ENCODE measurements around the gene CGA. TPM values are rescaled to one million over a fixed set of nuclear protein-coding genes. Genes with fewer than 3 reads are reported as not detected.
A peak's percentile ranks its signal among the peaks of the same experiment; 100 is the strongest.
"Not testable (repeated sequence)": the region's sequence is repeated elsewhere in the genome, so short reads cannot be mapped to it uniquely, and the experiment has no call there.

The CGA gene
- not detected in 3 replicates for polyA plus RNA-seq
- not detected for polyA plus RNA-seq (2011; ENCODE audit: low read depth)
- polyA plus RNA-seq (2011; cell fraction: cytosol; rRNA removed): 0.07 TPM in 1 of 2 replicates, not detected in the other
- not detected in 2 replicates for polyA plus RNA-seq (2011; cell fraction: nucleus; rRNA removed)
- 0.56 TPM in 1 of 2 replicates, not detected in the other for polyA plus RNA-seq (2012; ENCODE audit: low replicate concordance)
- not detected in 3 replicates for polyA minus RNA-seq
- 19.4 TPM for polyA minus RNA-seq (2011; cell fraction: cytosol; rRNA and poly(A)+ RNA removed)
- 2.0 and 4.7 TPM in 2 replicates for polyA minus RNA-seq (2011; cell fraction: nucleus; rRNA and poly(A)+ RNA removed)

DNA sequence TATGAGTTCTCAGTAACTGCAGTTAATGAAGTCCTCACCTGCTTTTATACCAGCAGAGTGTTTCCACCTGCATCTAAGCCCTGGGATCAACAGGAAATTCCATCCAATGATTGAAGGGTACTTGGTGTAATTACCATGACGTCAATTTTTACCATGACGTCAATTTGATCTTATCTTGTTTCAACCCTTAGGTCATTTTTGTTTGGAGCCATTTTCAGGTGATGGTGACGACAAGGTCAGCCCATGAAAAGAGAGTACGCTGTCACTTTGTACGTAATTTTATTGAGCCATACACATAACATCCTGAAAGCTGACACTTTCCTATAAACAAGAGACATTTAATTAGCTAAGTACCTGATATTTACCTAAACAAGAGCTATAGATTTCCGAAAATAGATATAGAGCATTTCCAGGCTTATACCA is at the start of gene CGA:
CGA (minus strand) TSS at position 20 of the 423 bp plus-strand sequence. CDS start 6,906 bp downstream, outside the sequence.
- H3K4me2 ChIP-seq (ENCODE audit: control insufficient read depth, extremely low read depth, insufficient read depth, low read depth, low read length): no peak within 1 kb of the TSS
- no peaks in the 10 kb centered on the region for H3K9me3 ChIP-seq (ENCODE audit: control insufficient read depth, low read depth, low read length)
- peaks cover 4% of the 10 kb centered on the region for H3K27me3 ChIP-seq (ENCODE audit: control insufficient read depth, extremely low read depth, insufficient read depth, low read length)
- DNase-seq (ENCODE audit: low read depth, low spot score): no peak
- no peak within 1 kb of the TSS for H3K9ac ChIP-seq (ENCODE audit: control insufficient read depth, extremely low read depth, insufficient read depth, low read length)
- no peak within 1 kb of the TSS for H3K27ac ChIP-seq (ENCODE audit: control insufficient read depth, insufficient read depth, low read length)
- no peaks in the 10 kb centered on the region for H3K79me2 ChIP-seq (ENCODE audit: control insufficient read depth, insufficient read depth, low read length)
- H3K4me3 ChIP-seq (ENCODE audit: control insufficient read depth in 2 of 3, extremely low read depth in 1 of 3, insufficient read depth in 2 of 3, low read depth in 1 of 3, low read length in 3 of 3): no peak within 1 kb of the TSS
- H2AFZ ChIP-seq (ENCODE audit: control insufficient read depth, low read length): no peak within 1 kb of the TSS
- H3K36me3 ChIP-seq (ENCODE audit: control insufficient read depth in 2 of 2, extremely low read depth in 1 of 2, insufficient read depth in 2 of 2, low read length in 2 of 2): no peaks in the 10 kb centered on the region
- no peaks in the 10 kb centered on the region for H4K20me1 ChIP-seq (ENCODE audit: control insufficient read depth, extremely low read depth, insufficient read depth, low read length)
- H3K9me1 ChIP-seq (ENCODE audit: control insufficient read depth, extremely low read depth, insufficient read depth, low read length): no peaks in the 10 kb centered on the region
- H3K4me1 ChIP-seq (ENCODE audit: control insufficient read depth, extremely low read depth, insufficient read depth, low read length): peaks cover 4% of the 10 kb centered on the region
- TF ChIP-seq, protein P1, sequence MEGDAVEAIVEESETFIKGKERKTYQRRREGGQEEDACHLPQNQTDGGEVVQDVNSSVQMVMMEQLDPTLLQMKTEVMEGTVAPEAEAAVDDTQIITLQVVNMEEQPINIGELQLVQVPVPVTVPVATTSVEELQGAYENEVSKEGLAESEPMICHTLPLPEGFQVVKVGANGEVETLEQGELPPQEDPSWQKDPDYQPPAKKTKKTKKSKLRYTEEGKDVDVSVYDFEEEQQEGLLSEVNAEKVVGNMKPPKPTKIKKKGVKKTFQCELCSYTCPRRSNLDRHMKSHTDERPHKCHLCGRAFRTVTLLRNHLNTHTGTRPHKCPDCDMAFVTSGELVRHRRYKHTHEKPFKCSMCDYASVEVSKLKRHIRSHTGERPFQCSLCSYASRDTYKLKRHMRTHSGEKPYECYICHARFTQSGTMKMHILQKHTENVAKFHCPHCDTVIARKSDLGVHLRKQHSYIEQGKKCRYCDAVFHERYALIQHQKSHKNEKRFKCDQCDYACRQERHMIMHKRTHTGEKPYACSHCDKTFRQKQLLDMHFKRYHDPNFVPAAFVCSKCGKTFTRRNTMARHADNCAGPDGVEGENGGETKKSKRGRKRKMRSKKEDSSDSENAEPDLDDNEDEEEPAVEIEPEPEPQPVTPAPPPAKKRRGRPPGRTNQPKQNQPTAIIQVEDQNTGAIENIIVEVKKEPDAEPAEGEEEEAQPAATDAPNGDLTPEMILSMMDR (optimal IDR thresholded peaks at IDR 0.05 in 1 of 3, IDR thresholded peaks at IDR 0.05 in 1 of 3, conservative IDR thresholded peaks at IDR 0.05 in 1 of 3; ENCODE audit: extremely low read depth in 1 of 3, insufficient read depth in 2 of 3, low read length in 3 of 3): no peak
- TF ChIP-seq EZH2 (IDR thresholded peaks at IDR 0.05; ENCODE audit: low read length): no peak
- dilution Hi-C loops (cut with MboI; ENCODE audit: extremely low pct_ligation_motif_present, low sequenced_read_pairs): no loop called here
- FAIRE-seq: no peak

DNA sequence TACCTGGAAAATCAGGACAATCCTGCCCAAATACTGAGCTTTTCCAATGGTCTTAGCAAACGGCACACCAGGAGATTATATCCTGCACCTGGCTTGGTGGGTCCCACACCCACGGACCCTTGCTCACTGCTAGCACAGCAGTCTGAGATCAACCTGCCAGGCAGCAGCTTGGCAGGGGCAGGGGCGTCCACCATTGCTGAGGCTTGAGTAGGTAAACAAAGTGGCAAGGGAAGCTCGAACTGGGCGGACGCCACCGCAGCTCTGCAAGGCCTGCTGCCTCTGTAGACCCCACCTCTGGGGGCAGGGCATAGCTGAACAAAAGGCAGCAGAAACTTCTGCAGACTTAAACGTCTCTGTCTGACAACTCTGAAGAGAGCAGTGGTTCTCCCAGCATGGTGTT is 45.0 kb upstream of the CGA start:
- H3K9me1 ChIP-seq (ENCODE audit: control insufficient read depth, extremely low read depth, insufficient read depth, low read length); H3K36me3 ChIP-seq (ENCODE audit: control insufficient read depth in 2 of 2, extremely low read depth in 1 of 2, insufficient read depth in 2 of 2, low read length in 2 of 2); FAIRE-seq; H3K79me2 ChIP-seq (ENCODE audit: control insufficient read depth, insufficient read depth, low read length); H2AFZ ChIP-seq (ENCODE audit: control insufficient read depth, low read length); H3K27me3 ChIP-seq (ENCODE audit: control insufficient read depth, extremely low read depth, insufficient read depth, low read length); H3K4me2 ChIP-seq (ENCODE audit: control insufficient read depth, extremely low read depth, insufficient read depth, low read depth, low read length); H3K4me3 ChIP-seq (ENCODE audit: control insufficient read depth in 2 of 3, extremely low read depth in 1 of 3, insufficient read depth in 2 of 3, low read depth in 1 of 3, low read length in 3 of 3); H3K4me1 ChIP-seq (ENCODE audit: control insufficient read depth, extremely low read depth, insufficient read depth, low read length); H3K9me3 ChIP-seq (ENCODE audit: control insufficient read depth, low read depth, low read length); DNase-seq (ENCODE audit: low read depth, low spot score); H3K27ac ChIP-seq (ENCODE audit: control insufficient read depth, insufficient read depth, low read length); H3K9ac ChIP-seq (ENCODE audit: control insufficient read depth, extremely low read depth, insufficient read depth, low read length); dilution Hi-C loops (cut with MboI; ENCODE audit: extremely low pct_ligation_motif_present, low sequenced_read_pairs); H4K20me1 ChIP-seq (ENCODE audit: control insufficient read depth, extremely low read depth, insufficient read depth, low read length): not testable (repeated sequence)

DNA sequence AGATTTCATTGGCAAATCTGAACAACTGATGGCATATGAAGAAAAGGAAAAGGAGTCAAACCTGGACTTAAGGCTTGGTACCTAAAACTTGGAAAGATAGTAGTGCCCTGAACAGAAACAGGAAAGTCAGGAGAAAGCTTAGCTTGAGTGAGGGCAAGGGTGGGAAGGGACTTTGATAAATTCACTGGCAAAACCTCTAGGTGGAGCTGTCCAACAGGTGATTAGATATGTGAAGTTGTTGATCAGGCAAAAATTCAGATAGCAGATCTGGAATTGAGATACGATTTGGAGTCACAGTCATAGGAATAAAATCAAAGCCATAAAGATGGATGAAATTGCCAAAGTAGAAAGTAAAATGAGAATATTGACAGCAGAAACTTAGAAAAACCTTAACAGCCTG is 44.3 kb upstream of the CGA start:
- H3K27ac ChIP-seq (ENCODE audit: control insufficient read depth, insufficient read depth, low read length): no peak overlapping the region
- H3K9ac ChIP-seq (ENCODE audit: control insufficient read depth, extremely low read depth, insufficient read depth, low read length): no peak overlapping the region
- FAIRE-seq (peak; percentile 95), DNase-seq (ENCODE audit: low read depth, low spot score) (no peak)
- no peaks in the 10 kb centered on the region for H4K20me1 ChIP-seq (ENCODE audit: control insufficient read depth, extremely low read depth, insufficient read depth, low read length)
- dilution Hi-C loops (cut with MboI; ENCODE audit: extremely low pct_ligation_motif_present, low sequenced_read_pairs): no loop called here
- no peaks in the 10 kb centered on the region for H3K9me3 ChIP-seq (ENCODE audit: control insufficient read depth, low read depth, low read length)
- no peaks in the 10 kb centered on the region for H3K36me3 ChIP-seq (ENCODE audit: control insufficient read depth in 2 of 2, extremely low read depth in 1 of 2, insufficient read depth in 2 of 2, low read length in 2 of 2)
- no peaks in the 10 kb centered on the region for H3K27me3 ChIP-seq (ENCODE audit: control insufficient read depth, extremely low read depth, insufficient read depth, low read length)
- H2AFZ ChIP-seq (ENCODE audit: control insufficient read depth, low read length): no peak overlapping the region
- H3K9me1 ChIP-seq (ENCODE audit: control insufficient read depth, extremely low read depth, insufficient read depth, low read length): no peaks in the 10 kb centered on the region
- no peak overlapping the region for H3K4me3 ChIP-seq (ENCODE audit: control insufficient read depth in 2 of 3, extremely low read depth in 1 of 3, insufficient read depth in 2 of 3, low read depth in 1 of 3, low read length in 3 of 3)
- TF ChIP-seq EZH2 (IDR thresholded peaks at IDR 0.05; ENCODE audit: low read length): no peak
- TF ChIP-seq, protein P1 (optimal IDR thresholded peaks at IDR 0.05 in 1 of 3, IDR thresholded peaks at IDR 0.05 in 1 of 3, conservative IDR thresholded peaks at IDR 0.05 in 1 of 3; ENCODE audit: extremely low read depth in 1 of 3, insufficient read depth in 2 of 3, low read length in 3 of 3): peak; percentile 68 to 72 (median 71)
- no peak overlapping the region for H3K4me2 ChIP-seq (ENCODE audit: control insufficient read depth, extremely low read depth, insufficient read depth, low read depth, low read length)
- H3K4me1 ChIP-seq (ENCODE audit: control insufficient read depth, extremely low read depth, insufficient read depth, low read length): no peaks in the 10 kb centered on the region
- no peaks in the 10 kb centered on the region for H3K79me2 ChIP-seq (ENCODE audit: control insufficient read depth, insufficient read depth, low read length)
